ENCODE results near the gene HIBADH.
A peak's percentile ranks its signal among the peaks of the same experiment; 100 is the strongest.

The HIBADH gene

GRCh38 chr7:27695096-27695495 lies 32.4 kb upstream of the HIBADH start:
- Histone ChIP-seq H3K27ac (no peak overlapping the region), H3K36me3 (no peaks in the 10 kb centered on the region), H3K4me3 (ENCODE audit: low read depth, low read length) (no peak overlapping the region), H3K9me3 (ENCODE audit: severe bottlenecking) (no peaks in the 10 kb centered on the region), H3K27me3 (ENCODE audit: insufficient read depth, low read depth, severe bottlenecking) (no peaks in the 10 kb centered on the region)
- no peak for DNase-seq
- TF ChIP-seq CTCF (IDR thresholded peaks at IDR 0.05; ENCODE audit: low read depth, low read length), result no peak

- no peak for DNase-seq
- TF ChIP-seq CTCF (IDR thresholded peaks at IDR 0.05; ENCODE audit: low read depth, low read length), result no peak
- no peaks in the 10 kb centered on the region for H3K9me3 ChIP-seq (ENCODE audit: severe bottlenecking)
- no peak overlapping the region for H3K27ac ChIP-seq
- no peaks in the 10 kb centered on the region for H3K36me3 ChIP-seq
- H3K27me3 ChIP-seq (ENCODE audit: insufficient read depth, low read depth, severe bottlenecking), result no peaks in the 10 kb centered on the region
- H3K4me3 ChIP-seq (ENCODE audit: low read depth, low read length), result no peak overlapping the region
Measured at GRCh38 chr7:27693794-27694193, 31.1 kb upstream of the HIBADH start.

GRCh38 chr7:27690649-27691048 lies 28.0 kb upstream of the HIBADH start:
- no peak for DNase-seq
- no peaks in the 10 kb centered on the region for H3K9me3 ChIP-seq (ENCODE audit: severe bottlenecking)
- no peaks in the 10 kb centered on the region for H3K27me3 ChIP-seq (ENCODE audit: insufficient read depth, low read depth, severe bottlenecking)
- H3K36me3 ChIP-seq, result no peaks in the 10 kb centered on the region
- H3K27ac ChIP-seq, result no peak overlapping the region
- no peak overlapping the region for H3K4me3 ChIP-seq (ENCODE audit: low read depth, low read length)
- no peak for TF ChIP-seq CTCF (IDR thresholded peaks at IDR 0.05; ENCODE audit: low read depth, low read length)

GRCh38 chr7:27689591-27690164 lies 27.0 kb upstream of the HIBADH start:
- TF ChIP-seq CTCF (IDR thresholded peaks at IDR 0.05; ENCODE audit: low read depth, low read length), result peak; percentile 86
- Histone ChIP-seq H3K27ac (no peak overlapping the region), H3K9me3 (ENCODE audit: severe bottlenecking) (no peaks in the 10 kb centered on the region), H3K27me3 (ENCODE audit: insufficient read depth, low read depth, severe bottlenecking) (no peaks in the 10 kb centered on the region), H3K4me3 (ENCODE audit: low read depth, low read length) (no peak overlapping the region), H3K36me3 (no peaks in the 10 kb centered on the region)
- peak; percentile 46 for DNase-seq

GRCh38 chr7:27689150-27689549 lies 26.5 kb upstream of the HIBADH start:
- no peaks in the 10 kb centered on the region for H3K27me3 ChIP-seq (ENCODE audit: insufficient read depth, low read depth, severe bottlenecking)
- H3K9me3 ChIP-seq (ENCODE audit: severe bottlenecking), result no peaks in the 10 kb centered on the region
- no peak for DNase-seq
- no peak overlapping the region for H3K27ac ChIP-seq
- H3K36me3 ChIP-seq, result no peaks in the 10 kb centered on the region
- TF ChIP-seq CTCF (IDR thresholded peaks at IDR 0.05; ENCODE audit: low read depth, low read length), result no peak
- H3K4me3 ChIP-seq (ENCODE audit: low read depth, low read length), result no peak overlapping the region

- Histone ChIP-seq H3K9me3 (ENCODE audit: severe bottlenecking) (no peaks in the 10 kb centered on the region), H3K27me3 (ENCODE audit: insufficient read depth, low read depth, severe bottlenecking) (no peaks in the 10 kb centered on the region), H3K4me3 (ENCODE audit: low read depth, low read length) (no peak overlapping the region), H3K36me3 (no peaks in the 10 kb centered on the region), H3K27ac (no peak overlapping the region)
- TF ChIP-seq CTCF (IDR thresholded peaks at IDR 0.05; ENCODE audit: low read depth, low read length), result no peak
- no peak for DNase-seq
Measured at GRCh38 chr7:27688646-27689045, 26.0 kb upstream of the HIBADH start.

Data from WERI-Rb-1 (cell line).